ENCODE data around the gene OCIAD1. TPM values are rescaled to one million over a fixed set of nuclear protein-coding genes. Genes with fewer than 3 reads are reported as not detected.
"Not testable (repeated sequence)": the region's sequence is repeated elsewhere in the genome, so short reads cannot be mapped to it uniquely, and the experiment has no call there.

OCIAD1 gene
- total RNA-seq, 2 experiments from 2014 or later = 91.9 to 99.0 TPM

DNA sequence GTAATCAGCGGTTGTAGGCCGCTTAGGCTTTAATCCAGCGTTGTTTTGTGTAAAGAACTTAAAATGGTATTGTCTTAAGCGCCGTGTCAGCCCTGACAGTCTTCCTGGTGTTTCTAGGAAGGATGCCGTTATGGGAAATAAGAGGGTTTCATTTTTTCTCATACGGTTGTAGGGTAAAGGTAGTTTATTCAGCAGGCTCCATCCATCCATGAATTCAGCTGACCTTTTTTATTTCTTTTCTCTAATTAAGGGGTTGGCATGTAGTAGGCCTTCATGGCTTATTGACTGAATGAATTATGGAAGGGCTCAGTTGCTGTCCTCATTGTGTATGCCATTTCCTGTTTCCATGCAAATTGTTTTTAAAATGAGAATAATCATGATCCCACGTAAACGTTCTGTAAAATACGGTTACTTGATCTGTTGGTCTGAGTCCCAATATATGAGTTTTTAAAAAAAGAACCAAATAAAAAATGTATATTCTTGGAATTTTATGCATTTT lies 693 bp downstream of the OCIAD1 start:
- peaks cover 25% of the 10 kb centered on the region for H3K4me1 Mint-ChIP-seq (ENCODE audit: low read depth)
- CTCF ChIA-PET = interaction anchor here (1.2 to 1.8 kb wide), 2 partner anchors 51 to 113 kb away, joined by 4 to 5 read pairs; partner anchors contain the start of gene FRYL
- peak overlapping the region; percentile 100 for H3K27ac Mint-ChIP-seq
- no peaks in the 10 kb centered on the region for H3K9me3 Mint-ChIP-seq
- intact Hi-C loops (cut with micrococcal nuclease) = loop anchor here (1.0 to 10.0 kb wide), 10 partner anchors 8 to 917 kb away; partner anchors contain the start of genes FRYL and NFXL1
- H3K36me3 Mint-ChIP-seq (ENCODE audit: low read depth) = peaks cover 11% of the 10 kb centered on the region
- H3K4me3 Mint-ChIP-seq = peak overlapping the region; percentile 100
- H3K27me3 Mint-ChIP-seq (ENCODE audit: low read depth) = peaks cover 6% of the 10 kb centered on the region
- no peak for DNase-seq

DNA sequence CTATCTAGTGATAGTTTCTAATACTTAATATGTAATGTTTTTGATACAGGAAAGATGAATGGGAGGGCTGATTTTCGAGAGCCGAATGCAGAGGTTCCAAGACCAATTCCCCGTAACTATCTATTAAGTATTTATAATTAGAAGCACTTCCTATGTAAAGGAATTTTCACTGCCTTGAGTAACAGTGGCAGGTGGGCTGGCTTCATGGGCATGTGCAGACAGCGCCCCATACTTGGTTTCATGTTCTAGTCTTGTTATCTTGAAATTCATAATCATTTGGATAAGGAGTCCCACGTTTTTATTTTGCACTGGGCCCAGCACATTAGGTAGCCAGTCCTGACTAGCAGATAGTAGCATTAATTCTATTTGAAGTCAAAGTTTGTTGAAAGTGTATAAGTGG lies 1.7 kb downstream of the OCIAD1 start:
- Mint-ChIP-seq H3K27ac (no peak overlapping the region), H3K4me3 (peak overlapping the region; percentile 27), H3K4me1 (ENCODE audit: low read depth) (peaks cover 25% of the 10 kb centered on the region), H3K36me3 (ENCODE audit: low read depth) (peaks cover 12% of the 10 kb centered on the region), H3K9me3 (no peaks in the 10 kb centered on the region), H3K27me3 (ENCODE audit: low read depth) (peaks cover 3% of the 10 kb centered on the region)
- no peak for DNase-seq
- CTCF ChIA-PET = no interaction called here
- intact Hi-C loops (cut with micrococcal nuclease) = loop anchor here (5.0 to 10.0 kb wide), 2 partner anchors 112 to 255 kb away; no protein-coding TSS in a partner anchor

DNA sequence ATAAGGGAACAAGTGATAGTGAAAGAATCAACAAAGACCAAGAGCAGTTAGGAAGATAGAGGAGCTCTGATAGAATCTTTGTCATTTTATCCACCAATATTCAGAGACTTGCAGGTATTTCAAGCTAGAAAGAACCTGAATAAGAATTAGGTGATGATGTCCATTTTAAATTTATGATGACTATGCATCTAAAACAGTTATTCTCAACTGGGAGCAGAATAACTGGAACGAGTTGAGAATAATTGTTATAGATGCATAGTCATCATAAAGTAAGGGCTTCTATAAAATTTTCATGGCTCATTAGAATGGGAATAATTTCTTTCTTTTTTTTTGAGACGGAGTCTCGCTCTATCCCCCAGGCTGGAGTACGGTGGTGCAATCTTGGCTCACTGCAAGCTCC lies 5.8 kb downstream of the OCIAD1 start:
- no peak for DNase-seq
- Mint-ChIP-seq H3K27ac (no peak overlapping the region), H3K4me1 (ENCODE audit: low read depth) (peaks cover 25% of the 10 kb centered on the region), H3K36me3 (ENCODE audit: low read depth) (peaks cover 22% of the 10 kb centered on the region), H3K27me3 (ENCODE audit: low read depth) (no peaks in the 10 kb centered on the region), H3K4me3 (no peak overlapping the region), H3K9me3 (no peaks in the 10 kb centered on the region)
- CTCF ChIA-PET = interaction anchor here (0.7 kb wide), 1 partner anchor 541 kb away, joined by 3 read pairs; no protein-coding TSS in a partner anchor
- intact Hi-C loops (cut with micrococcal nuclease) = loop anchor here (10.0 kb wide), 1 partner anchor 108 kb away; no protein-coding TSS in a partner anchor

DNA sequence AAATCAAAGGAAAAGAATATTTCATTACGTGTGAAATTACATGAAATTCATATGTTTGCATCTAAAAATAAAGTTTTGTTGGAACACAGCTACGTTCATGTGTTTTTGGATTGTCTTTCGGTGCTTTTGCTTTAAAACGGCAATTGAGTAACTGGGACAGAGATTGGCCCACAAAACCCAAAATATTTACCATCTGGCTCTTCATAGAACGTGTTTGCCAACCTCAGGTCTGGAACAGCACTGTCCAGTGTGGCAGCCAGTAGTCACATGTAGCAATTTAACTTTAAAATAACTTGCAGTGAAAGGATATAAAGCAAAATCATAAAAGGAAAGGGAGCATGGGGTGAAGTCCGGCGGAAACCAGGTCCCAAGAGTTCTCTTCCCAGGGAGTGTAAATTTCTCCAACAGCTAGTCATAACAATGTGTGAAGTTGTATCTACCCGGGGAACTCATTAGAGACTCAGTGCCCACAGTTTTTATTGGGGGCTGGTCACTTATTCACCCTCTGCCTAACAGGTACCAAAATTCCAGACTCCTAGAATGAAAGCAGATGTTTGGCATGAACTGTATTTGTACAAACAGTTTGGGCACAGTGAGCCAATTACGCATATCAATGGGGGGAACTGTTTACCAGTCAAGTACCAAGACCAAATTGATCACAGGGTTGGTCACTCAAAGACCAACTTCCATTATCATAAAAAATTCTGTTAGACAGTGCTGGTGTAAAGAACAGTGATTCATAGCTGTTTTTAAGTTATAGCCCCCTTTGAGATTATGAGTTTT lies 10.3 kb downstream of the OCIAD1 start:
- Mint-ChIP-seq H3K27ac (no peak overlapping the region), H3K4me3 (no peak overlapping the region), H3K9me3 (no peaks in the 10 kb centered on the region), H3K4me1 (ENCODE audit: low read depth) (peaks cover 13% of the 10 kb centered on the region), H3K27me3 (ENCODE audit: low read depth) (no peaks in the 10 kb centered on the region), H3K36me3 (ENCODE audit: low read depth) (peaks cover 42% of the 10 kb centered on the region)
- DNase-seq = no peak
- intact Hi-C loops (cut with micrococcal nuclease) = no loop called here
- CTCF ChIA-PET = no interaction called here

DNA sequence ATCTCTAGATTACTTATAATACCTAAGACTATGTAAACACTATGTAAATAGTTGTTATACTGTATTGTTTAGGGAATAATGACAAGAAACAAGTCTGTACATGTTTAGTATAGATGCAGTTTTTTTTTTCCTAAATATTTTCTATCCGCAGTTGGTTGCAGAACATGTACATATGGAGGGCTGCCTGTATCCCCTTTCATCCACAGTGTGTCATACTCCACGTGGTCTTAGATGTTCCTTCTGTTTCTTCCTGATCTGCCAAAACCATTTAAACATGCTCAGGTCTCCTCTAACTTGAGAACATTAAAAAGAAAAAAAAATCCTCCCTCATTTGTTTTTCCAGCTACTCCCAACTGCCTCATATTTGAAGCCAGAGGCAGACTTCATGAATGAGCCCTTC lies 14.0 kb downstream of the OCIAD1 start:
- CTCF ChIA-PET = no interaction called here
- Mint-ChIP-seq H3K36me3 (ENCODE audit: low read depth) (peaks cover 49% of the 10 kb centered on the region), H3K4me1 (ENCODE audit: low read depth) (peaks cover 11% of the 10 kb centered on the region), H3K27me3 (ENCODE audit: low read depth) (no peaks in the 10 kb centered on the region), H3K9me3 (peaks cover 1% of the 10 kb centered on the region), H3K4me3 (no peak overlapping the region), H3K27ac (no peak overlapping the region)
- intact Hi-C loops (cut with micrococcal nuclease) = loop anchor here (1.0 kb wide), 1 partner anchor 14 kb away; the partner anchor contains the start of gene OCIAD1
- DNase-seq = no peak

DNA sequence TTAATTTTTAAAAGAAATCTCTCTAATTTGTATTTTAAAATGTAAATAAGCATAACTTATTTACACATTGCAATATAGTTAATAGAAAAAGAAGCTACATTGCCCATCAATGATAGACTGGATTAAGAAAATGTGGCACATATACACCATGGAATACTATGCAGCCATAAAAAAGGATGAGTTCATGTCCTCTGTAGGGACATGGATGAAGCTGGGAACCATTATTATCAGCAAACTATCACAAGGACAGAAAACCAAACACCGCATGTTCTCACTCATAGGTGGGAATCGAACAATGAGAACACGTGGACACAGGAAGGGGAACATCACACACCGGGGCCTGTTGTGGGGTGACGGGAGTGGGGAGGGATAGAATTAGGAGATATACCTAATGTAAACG lies 17.9 kb downstream of the OCIAD1 start:
- H3K4me3 Mint-ChIP-seq; H3K27ac Mint-ChIP-seq; DNase-seq; H3K27me3 Mint-ChIP-seq (ENCODE audit: low read depth); intact Hi-C loops (cut with micrococcal nuclease); H3K9me3 Mint-ChIP-seq: not testable (repeated sequence)
- CTCF ChIA-PET = interaction anchor here (0.5 to 0.6 kb wide), 2 partner anchors 106 to 269 kb away, joined by 3 to 6 read pairs; no protein-coding TSS in a partner anchor
- peaks cover 27% of the 10 kb centered on the region for H3K4me1 Mint-ChIP-seq (ENCODE audit: low read depth)
- H3K36me3 Mint-ChIP-seq (ENCODE audit: low read depth) = peaks cover 48% of the 10 kb centered on the region

DNA sequence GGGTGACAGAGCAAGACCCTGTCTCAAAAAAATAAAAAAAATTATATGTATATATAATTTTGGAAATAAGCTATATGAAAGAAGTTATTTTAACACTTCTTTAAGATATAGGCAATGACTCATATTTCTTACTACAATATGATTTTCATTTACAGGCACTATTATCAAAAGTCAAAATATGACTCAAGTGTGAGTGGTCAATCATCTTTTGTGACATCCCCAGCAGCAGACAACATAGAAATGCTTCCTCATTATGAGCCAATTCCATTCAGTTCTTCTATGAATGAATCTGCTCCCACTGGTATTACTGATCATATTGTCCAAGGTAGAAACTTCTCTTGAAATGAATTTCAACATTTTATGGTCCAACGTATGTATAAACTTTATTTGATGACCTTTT lies 20.8 kb downstream of the OCIAD1 start:
- intact Hi-C loops (cut with micrococcal nuclease) = loop anchor here (1.0 to 2.0 kb wide), 3 partner anchors 13 to 57 kb away; partner anchors contain the start of gene OCIAD1
- Mint-ChIP-seq H3K4me3 (no peak overlapping the region), H3K27me3 (ENCODE audit: low read depth) (no peaks in the 10 kb centered on the region), H3K36me3 (ENCODE audit: low read depth) (peaks cover 29% of the 10 kb centered on the region), H3K4me1 (ENCODE audit: low read depth) (peaks cover 28% of the 10 kb centered on the region), H3K27ac (peak overlapping the region; percentile 10), H3K9me3 (peaks cover 1% of the 10 kb centered on the region)
- CTCF ChIA-PET = interaction anchor here (0.7 to 1.8 kb wide), 2 partner anchors 12 to 93 kb away, joined by 4 to 7 read pairs; no protein-coding TSS in a partner anchor
- no peak for DNase-seq

DNA sequence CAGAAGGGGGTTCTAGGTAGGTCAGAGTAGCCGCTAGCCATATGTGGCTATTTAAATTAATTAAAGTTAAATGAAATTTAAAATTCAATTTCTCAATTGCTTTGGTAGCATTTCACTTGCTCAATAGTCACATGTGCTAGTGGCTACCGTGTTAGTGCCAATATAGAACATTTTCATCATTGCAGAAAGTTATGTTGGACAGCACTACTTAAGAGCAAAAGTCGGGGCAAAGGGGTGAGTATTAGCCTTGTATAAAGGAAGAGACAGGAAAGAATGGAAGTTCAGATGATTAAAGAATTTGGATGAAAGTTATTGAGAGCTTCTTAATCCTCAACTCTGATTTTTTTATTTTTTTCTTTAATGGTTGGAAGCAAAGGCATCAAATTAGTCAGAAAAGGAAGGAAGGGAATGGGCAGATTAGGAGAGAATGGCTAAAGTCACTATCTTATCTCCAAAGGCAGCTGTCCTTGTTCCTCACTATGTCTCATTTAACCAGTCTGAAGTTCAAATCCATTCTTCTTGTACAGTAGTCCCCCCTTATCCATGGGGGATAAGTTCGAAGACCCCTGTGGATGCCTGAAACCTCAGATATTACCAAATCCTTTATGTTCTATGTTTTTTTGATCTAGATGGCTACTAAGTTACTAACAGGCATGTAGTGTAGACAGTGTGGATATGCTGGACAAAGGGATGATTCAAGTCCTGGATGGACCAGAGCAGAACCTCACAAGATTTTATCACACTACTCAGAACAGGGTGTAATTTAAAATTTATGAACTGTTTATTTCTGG lies 22.9 kb downstream of the OCIAD1 start:
- Mint-ChIP-seq H3K27ac (no peak overlapping the region), H3K36me3 (ENCODE audit: low read depth) (peaks cover 33% of the 10 kb centered on the region), H3K4me3 (no peak overlapping the region), H3K9me3 (no peaks in the 10 kb centered on the region), H3K4me1 (ENCODE audit: low read depth) (peaks cover 33% of the 10 kb centered on the region), H3K27me3 (ENCODE audit: low read depth) (no peaks in the 10 kb centered on the region)
- DNase-seq = no peak
- intact Hi-C loops (cut with micrococcal nuclease) = no loop called here
- CTCF ChIA-PET = no interaction called here

DNA sequence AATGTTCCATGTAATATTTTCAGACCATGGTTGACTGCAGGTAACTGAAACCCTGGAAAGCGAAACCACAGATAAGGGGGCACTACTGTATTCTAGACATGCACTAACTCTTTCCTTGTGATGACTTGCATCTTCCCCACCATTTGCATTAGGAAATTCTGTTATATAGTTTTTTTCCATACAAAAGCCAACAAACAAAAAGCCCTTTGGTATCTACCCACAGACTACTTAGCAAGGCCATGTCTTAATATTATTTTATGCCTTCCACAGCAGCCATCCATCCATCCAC lies 23.5 kb downstream of the OCIAD1 start:
- CTCF ChIA-PET = no interaction called here
- intact Hi-C loops (cut with micrococcal nuclease) = no loop called here

DNA sequence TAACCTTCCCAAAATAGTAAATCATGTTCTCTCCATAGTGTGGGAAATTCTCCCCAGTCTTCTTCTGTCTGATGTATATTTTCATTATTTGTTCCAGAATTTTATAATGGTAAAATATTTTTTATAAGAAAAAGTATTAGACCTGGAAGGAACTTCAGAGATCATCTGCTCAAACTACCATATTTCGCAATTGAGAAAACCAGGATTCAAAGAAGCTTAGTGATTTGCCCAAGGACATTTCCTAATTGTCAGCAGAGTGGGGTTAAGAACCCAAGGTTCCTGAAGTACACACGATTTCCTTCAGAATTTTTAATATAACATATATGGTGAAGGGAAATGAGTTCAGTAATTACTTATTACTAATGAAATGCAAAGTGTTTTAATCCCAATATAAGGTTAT lies 24.1 kb downstream of the OCIAD1 start:
- CTCF ChIA-PET = no interaction called here
- H3K27me3 Mint-ChIP-seq (ENCODE audit: low read depth) = no peaks in the 10 kb centered on the region
- peaks cover 35% of the 10 kb centered on the region for H3K36me3 Mint-ChIP-seq (ENCODE audit: low read depth)
- H3K27ac Mint-ChIP-seq = no peak overlapping the region
- intact Hi-C loops (cut with micrococcal nuclease) = no loop called here
- no peak overlapping the region for H3K4me3 Mint-ChIP-seq
- no peaks in the 10 kb centered on the region for H3K9me3 Mint-ChIP-seq
- DNase-seq = no peak
- H3K4me1 Mint-ChIP-seq (ENCODE audit: low read depth) = peaks cover 31% of the 10 kb centered on the region

More for the DNA sequence above, 23.5 kb downstream of the OCIAD1 start:
- H3K36me3 Mint-ChIP-seq (ENCODE audit: low read depth) = peaks cover 32% of the 10 kb centered on the region
- no peaks in the 10 kb centered on the region for H3K27me3 Mint-ChIP-seq (ENCODE audit: low read depth)
- H3K4me1 Mint-ChIP-seq (ENCODE audit: low read depth) = peaks cover 33% of the 10 kb centered on the region
- no peaks in the 10 kb centered on the region for H3K9me3 Mint-ChIP-seq
- H3K27ac Mint-ChIP-seq = no peak overlapping the region
- no peak overlapping the region for H3K4me3 Mint-ChIP-seq
- DNase-seq = no peak

DNA sequence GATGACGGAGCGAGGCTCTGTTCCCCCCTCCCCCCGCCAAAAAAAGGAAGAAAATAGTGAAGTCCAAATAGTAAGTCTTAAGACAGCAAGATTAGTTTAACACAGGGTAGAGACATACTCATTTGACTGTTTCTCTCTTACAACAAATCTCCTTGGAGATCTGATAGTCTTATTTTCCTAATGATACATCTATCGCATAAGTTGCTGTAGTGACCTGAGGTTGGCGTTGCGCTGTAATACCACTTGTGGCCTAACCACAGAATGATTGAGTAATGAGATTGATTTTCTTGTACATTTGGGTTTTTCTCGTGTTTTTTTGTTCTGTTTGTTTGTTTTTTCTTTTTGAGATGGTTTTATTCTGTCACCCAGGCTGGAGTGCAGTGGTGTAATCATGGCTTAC lies 27.2 kb downstream of the OCIAD1 start:
- Mint-ChIP-seq H3K27me3 (ENCODE audit: low read depth) (no peaks in the 10 kb centered on the region), H3K4me3 (no peak overlapping the region), H3K9me3 (no peaks in the 10 kb centered on the region), H3K27ac (no peak overlapping the region), H3K4me1 (ENCODE audit: low read depth) (peaks cover 11% of the 10 kb centered on the region), H3K36me3 (ENCODE audit: low read depth) (peaks cover 30% of the 10 kb centered on the region)
- intact Hi-C loops (cut with micrococcal nuclease) = no loop called here
- CTCF ChIA-PET = interaction anchor here (0.7 to 2.7 kb wide), 2 partner anchors 8 to 43 kb away, joined by 3 to 10 read pairs; no protein-coding TSS in a partner anchor
- DNase-seq = no peak

DNA sequence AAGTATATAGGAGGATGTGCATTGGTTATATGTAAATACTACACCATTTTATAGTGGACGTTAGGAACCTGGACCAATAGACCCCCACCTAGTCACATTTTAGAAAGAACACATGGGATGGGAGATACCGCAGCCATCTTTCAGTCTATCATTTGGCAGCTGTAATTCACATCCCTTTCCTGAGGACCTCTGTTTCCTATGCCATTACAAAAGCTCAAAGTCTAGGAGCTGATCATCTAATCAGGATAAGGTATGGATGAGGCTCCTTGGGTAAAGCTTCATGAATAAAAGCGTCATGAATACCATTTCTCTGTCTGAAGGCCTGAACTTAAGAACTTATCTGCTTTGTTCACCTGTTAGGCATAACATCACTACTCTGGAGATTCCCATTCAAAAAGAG lies 31.1 kb downstream of the OCIAD1 start:
- Mint-ChIP-seq H3K36me3 (ENCODE audit: low read depth) (peaks cover 22% of the 10 kb centered on the region), H3K4me3 (no peak overlapping the region), H3K4me1 (ENCODE audit: low read depth) (peaks cover 4% of the 10 kb centered on the region), H3K27me3 (ENCODE audit: low read depth) (no peaks in the 10 kb centered on the region), H3K9me3 (peaks cover 7% of the 10 kb centered on the region), H3K27ac (no peak overlapping the region)
- DNase-seq = no peak
- CTCF ChIA-PET = no interaction called here
- intact Hi-C loops (cut with micrococcal nuclease) = no loop called here

All from activated naive CD4-positive, alpha-beta T cell treated with anti-CD3 and anti-CD28 coated beads for 36 hours (primary cell).